Activated T-cell treated with anti-CD3 and anti-CD28 coated beads, Interleukin-2, amount 50 U/mL, for 72 hours (primary cell): ENCODE results near the gene IKZF1. TPM values are rescaled to one million over a fixed set of nuclear protein-coding genes. Genes with fewer than 3 reads are reported as not detected.

ENCODE experiments used
- ATAC-seq, 2 donors: fragments of 150-1000 bp; cut with Tn5 transposase; replicated peaks in 1 of 2; 2 replicates each; pipeline ENCODE4 v1.10.0; 2021; ENCODE audit warnings: moderate library complexity in 2 of 2, mild to moderate bottlenecking in 1 of 2
- DNase-seq, 2 donors: peaks; one replicate each; pipeline ENCODE4 v3.0.0; 2021 to 2022; ENCODE audit warnings: mixed read lengths in 1 of 2
- H3K27ac Mint-ChIP-seq: one replicate; pipeline ENCODE4 v1.8.0; 2022; ENCODE audit warnings: mild to moderate bottlenecking, moderate library complexity, mixed read lengths
- H3K27me3 Mint-ChIP-seq: one replicate; pipeline ENCODE4 v1.8.0; 2022; ENCODE audit warnings: low read depth, mixed read lengths
- H3K36me3 Mint-ChIP-seq, 2 donors: one replicate each; pipeline ENCODE4 v1.8.0; 2022; ENCODE audit warnings: mixed read lengths in 2 of 2, mild to moderate bottlenecking in 1 of 2; ENCODE audit not compliant: insufficient read depth in 2 of 2
- H3K4me1 Mint-ChIP-seq: one replicate; pipeline ENCODE4 v1.8.0; 2022; ENCODE audit warnings: low read depth, mixed read lengths
- H3K4me3 Mint-ChIP-seq, 2 donors: one replicate each; pipeline ENCODE4 v1.8.0; 2022; ENCODE audit warnings: mild to moderate bottlenecking in 2 of 2, mixed read lengths in 2 of 2, moderate library complexity in 2 of 2
- H3K9me3 Mint-ChIP-seq, 2 donors: one replicate each; pipeline ENCODE4 v1.8.0; 2022; ENCODE audit warnings: mixed read lengths in 2 of 2
- total RNA-seq, 2 donors: library from RNA; stranded (reverse); gene quantifications; one replicate each; pipeline ENCODE4 v1.2.3, GENCODE V29; 2022

IKZF1 gene
- total RNA-seq, 2 donors from 2014 or later, result 427 to 504 TPM

GRCh38 chr7:50292763-50293162 lies 11.8 kb upstream of the IKZF1 start:
- H3K4me1 Mint-ChIP-seq, result peaks cover 47% of the 10 kb centered on the region
- H3K9me3 Mint-ChIP-seq, result no peaks in the 10 kb centered on the region
- H3K36me3 Mint-ChIP-seq, result no peaks in the 10 kb centered on the region
- no peak for DNase-seq
- no peaks in the 10 kb centered on the region for H3K27me3 Mint-ChIP-seq
- ATAC-seq, result peak; percentile 94 to 96
- peak overlapping the region; percentile 31 for H3K27ac Mint-ChIP-seq
- H3K4me3 Mint-ChIP-seq, result peak overlapping the region; percentile 62 to 77

GRCh38 chr7:50293509-50294179 lies 10.9 kb upstream of the IKZF1 start:
- DNase-seq (no peak), ATAC-seq (no peak)
- Mint-ChIP-seq H3K36me3 (no peaks in the 10 kb centered on the region), H3K9me3 (no peaks in the 10 kb centered on the region), H3K4me1 (peaks cover 51% of the 10 kb centered on the region), H3K27me3 (no peaks in the 10 kb centered on the region), H3K27ac (no peak overlapping the region), H3K4me3 (no peak overlapping the region)

- ATAC-seq (no peak), DNase-seq (no peak)
These were observed 9.4 kb upstream of the IKZF1 start for GRCh38 chr7:50295133-50295532.

GRCh38 chr7:50296799-50297198 lies 7.7 kb upstream of the IKZF1 start:
- H3K27me3 Mint-ChIP-seq, result no peaks in the 10 kb centered on the region
- peaks cover 80% of the 10 kb centered on the region for H3K4me1 Mint-ChIP-seq
- DNase-seq, result no peak
- no peaks in the 10 kb centered on the region for H3K9me3 Mint-ChIP-seq
- H3K4me3 Mint-ChIP-seq, result no peak overlapping the region
- no peak for ATAC-seq
- no peak overlapping the region for H3K27ac Mint-ChIP-seq
- H3K36me3 Mint-ChIP-seq, result no peaks in the 10 kb centered on the region

More at GRCh38 chr7:50295133-50295532, 9.4 kb upstream of the IKZF1 start:
- Mint-ChIP-seq H3K9me3 (no peaks in the 10 kb centered on the region), H3K27ac (no peak overlapping the region), H3K4me1 (peaks cover 65% of the 10 kb centered on the region), H3K36me3 (no peaks in the 10 kb centered on the region), H3K27me3 (no peaks in the 10 kb centered on the region), H3K4me3 (no peak overlapping the region)

GRCh38 chr7:50298811-50299562 lies 5.5 kb upstream of the IKZF1 start:
- peaks cover 75% of the 10 kb centered on the region for H3K4me1 Mint-ChIP-seq
- H3K9me3 Mint-ChIP-seq, result no peaks in the 10 kb centered on the region
- H3K27ac Mint-ChIP-seq, result no peak overlapping the region
- H3K36me3 Mint-ChIP-seq, result peaks cover 0 to 2% of the 10 kb centered on the region in 2 donors
- no peak for ATAC-seq
- no peak for DNase-seq
- no peak overlapping the region for H3K4me3 Mint-ChIP-seq
- no peaks in the 10 kb centered on the region for H3K27me3 Mint-ChIP-seq

- Mint-ChIP-seq H3K27ac (no peak overlapping the region), H3K9me3 (no peaks in the 10 kb centered on the region), H3K4me1 (peaks cover 72% of the 10 kb centered on the region), H3K36me3 (peaks cover 4 to 5% of the 10 kb centered on the region in 2 donors), H3K27me3 (no peaks in the 10 kb centered on the region), H3K4me3 (peak overlapping the region; percentile 42 to 73)
- ATAC-seq (no peak), DNase-seq (no peak)
These were observed 4.2 kb upstream of the IKZF1 start for GRCh38 chr7:50300336-50300735.

- no peaks in the 10 kb centered on the region for H3K27me3 Mint-ChIP-seq
- H3K9me3 Mint-ChIP-seq, result no peaks in the 10 kb centered on the region
- peak overlapping the region; percentile 40 for H3K27ac Mint-ChIP-seq
- H3K4me1 Mint-ChIP-seq, result peaks cover 65% of the 10 kb centered on the region
- DNase-seq (no peak), ATAC-seq (no peak)
- H3K36me3 Mint-ChIP-seq, result peaks cover 24 to 28% of the 10 kb centered on the region in 2 donors
- peak overlapping the region; percentile 87 to 88 for H3K4me3 Mint-ChIP-seq
These were observed 1.8 kb upstream of the IKZF1 start for GRCh38 chr7:50302486-50303334.

- Mint-ChIP-seq H3K36me3 (peaks cover 30 to 36% of the 10 kb centered on the region in 2 donors), H3K4me3 (peak overlapping the region; percentile 87 to 88)
- peak; percentile 60 for DNase-seq
These were observed 984 bp upstream of the IKZF1 start for GRCh38 chr7:50303335-50304128.

GRCh38 chr7:50304911-50305582 lies 531 bp downstream of the IKZF1 start:
- ATAC-seq (peak; percentile 53 to 64), DNase-seq (peak; percentile 59 to 64)
- Mint-ChIP-seq H3K27me3 (no peaks in the 10 kb centered on the region), H3K4me3 (peak overlapping the region; percentile 94 to 96), H3K36me3 (peaks cover 38 to 51% of the 10 kb centered on the region in 2 donors), H3K9me3 (no peaks in the 10 kb centered on the region), H3K4me1 (peaks cover 62% of the 10 kb centered on the region), H3K27ac (peak overlapping the region; percentile 100)

More at GRCh38 chr7:50303335-50304128, 984 bp upstream of the IKZF1 start:
- Mint-ChIP-seq H3K27me3 (no peaks in the 10 kb centered on the region), H3K27ac (peak overlapping the region; percentile 40), H3K4me1 (peaks cover 63% of the 10 kb centered on the region), H3K9me3 (no peaks in the 10 kb centered on the region)
- ATAC-seq, result peak; percentile 48 to 49

GRCh38 chr7:50305583-50306493 lies 1.3 kb downstream of the IKZF1 start:
- Mint-ChIP-seq H3K27me3 (no peaks in the 10 kb centered on the region), H3K9me3 (no peaks in the 10 kb centered on the region), H3K36me3 (peaks cover 43 to 59% of the 10 kb centered on the region in 2 donors), H3K4me3 (peak overlapping the region; percentile 94 to 96), H3K27ac (peak overlapping the region; percentile 100), H3K4me1 (peaks cover 54% of the 10 kb centered on the region)
- no peak for ATAC-seq
- DNase-seq, result no peak
